Neural cell (in vitro differentiated cells): Measurements from ENCODE around the gene ZNF467. TPM values are rescaled to one million over a fixed set of nuclear protein-coding genes. Genes with fewer than 3 reads are reported as not detected.
A peak's percentile ranks its signal among the peaks of the same experiment; 100 is the strongest.

Experiments used
- H2AFZ ChIP-seq: fragments of 200-600, 300-800 bp; sonication (generic), shearing (Covaris generic); 2 replicates; pipeline ENCODE4 v1.6.0; 2014; ENCODE audit warnings: low read depth, mild to moderate bottlenecking, antibody characterized with exemption, low read length, moderate library complexity
- H3F3A ChIP-seq: fragments of 200-600 bp; shearing (Covaris generic); 2 replicates; pipeline ENCODE4 v1.6.1; 2016; ENCODE audit warnings: mild to moderate bottlenecking, moderate library complexity, mixed read lengths, antibody characterized with exemption, low read length; ENCODE audit not compliant: insufficient read depth, poor library complexity, severe bottlenecking
- H3K27ac ChIP-seq: fragments of 200-600, 300-800 bp; sonication (generic), shearing (Covaris generic); 2 replicates; pipeline ENCODE4 v1.5.1; 2014; ENCODE audit warnings: mild to moderate bottlenecking, low read length, moderate library complexity
- H3K27me3 ChIP-seq: fragments of 300-800, 200-600 bp; sonication (generic), shearing (Covaris generic); 2 replicates; pipeline ENCODE4 v1.6.0; 2014; ENCODE audit warnings: mild to moderate bottlenecking, low read depth, low read length, moderate library complexity; ENCODE audit not compliant: insufficient read depth
- H3K36me3 ChIP-seq: fragments of 300-800, 200-600 bp; sonication (generic), shearing (Covaris generic); 2 replicates; pipeline ENCODE4 v1.5.1; 2014; ENCODE audit warnings: mild to moderate bottlenecking, antibody characterized with exemption, low read length, moderate library complexity; ENCODE audit not compliant: insufficient read depth
- H3K4me2 ChIP-seq: fragments of 300-800, 200-600 bp; sonication (generic), shearing (Covaris generic); 2 replicates; pipeline ENCODE4 v1.6.0; 2014; ENCODE audit warnings: mild to moderate bottlenecking, low read length
- H3K4me3 ChIP-seq: fragments of 300-800, 200-600 bp; sonication (generic), shearing (Covaris generic); 2 replicates; pipeline ENCODE4 v1.5.1; 2014; ENCODE audit warnings: mild to moderate bottlenecking, low read length, moderate library complexity
- H3K79me2 ChIP-seq: fragments of 200-600 bp; shearing (Covaris generic); replicated peaks from 2 replicates; pipeline ENCODE4 v1.6.0; 2014; ENCODE audit warnings: mild to moderate bottlenecking, low read length, moderate library complexity; ENCODE audit not compliant: insufficient read depth
- H3K9ac ChIP-seq: fragments of 300-800, 200-600 bp; sonication (generic), shearing (Covaris generic); 2 replicates; pipeline ENCODE4 v1.6.1; 2016; ENCODE audit warnings: mild to moderate bottlenecking, low read length, mixed read lengths
- H3K9me2 ChIP-seq: fragments of 200-600 bp; shearing (Covaris generic); 2 replicates; pipeline ENCODE4 v1.6.1; 2016; ENCODE audit warnings: mild to moderate bottlenecking, low read length, mixed read lengths; ENCODE audit not compliant: insufficient read depth
- H3K9me3 ChIP-seq: fragments of 200-600, 300-800 bp; sonication (generic), shearing (Covaris generic); 2 replicates; pipeline ENCODE4 v1.6.1; 2016; ENCODE audit warnings: mild to moderate bottlenecking, mixed run types, low read length, moderate library complexity, mixed read lengths
- H4K20me1 ChIP-seq: fragments of 200-600 bp; shearing (Covaris generic); 2 replicates; pipeline ENCODE4 v1.6.1; 2016; ENCODE audit warnings: mild to moderate bottlenecking, mixed run types; ENCODE audit not compliant: insufficient read depth
- CTCF ChIP-seq: fragments of 450-650 bp; IDR thresholded peaks from 2 replicates; pipeline ENCODE4 v1.5.1; 2014; ENCODE audit warnings: antibody characterized with exemption, mild to moderate bottlenecking, moderate library complexity; ENCODE audit not compliant: poor library complexity, severe bottlenecking
- MXI1 ChIP-seq: fragments of 450-650 bp; conservative IDR thresholded peaks from 2 replicates; pipeline ENCODE4 v1.6.1; 2014; ENCODE audit warnings: antibody characterized with exemption, mild to moderate bottlenecking; ENCODE audit not compliant: poor library complexity, severe bottlenecking
- POLR2AphosphoS5 ChIP-seq: IDR thresholded peaks from 2 replicates; pipeline ENCODE4 v1.6.1; 2012
- RAD21 ChIP-seq: fragments of 450-650 bp; conservative IDR thresholded peaks from 2 replicates; pipeline ENCODE4 v1.6.1; 2014; ENCODE audit warnings: antibody characterized with exemption, mild to moderate bottlenecking, moderate library complexity
- REST ChIP-seq: IDR thresholded peaks from 2 replicates; pipeline ENCODE4 v1.6.1; 2012; ENCODE audit warnings: borderline replicate concordance
- SMC3 ChIP-seq: fragments of 450-650 bp; conservative IDR thresholded peaks from 2 replicates; pipeline ENCODE4 v1.6.1; 2014; ENCODE audit warnings: antibody characterized with exemption, mild to moderate bottlenecking, moderate library complexity; ENCODE audit not compliant: poor library complexity
- polyA minus RNA-seq: library from RNA; depleted of rRNA, polyadenylated mRNA; stranded (reverse); fragments of >200 nt; gene quantifications from 2 replicates; pipeline ENCODE4 v1.2.3, GENCODE V29; 2014
- polyA plus RNA-seq: library from polyadenylated mRNA; depleted of rRNA; stranded (reverse); fragments of >200 nt; gene quantifications from 2 replicates; pipeline ENCODE4 v1.2.3, GENCODE V29; 2014

Gene ZNF467
- polyA plus RNA-seq (11.9 and 12.8 TPM in 2 replicates), polyA minus RNA-seq (12.2 and 14.9 TPM in 2 replicates)

- Histone ChIP-seq H3K9me3 (no peaks in the 10 kb centered on the region), H3K27ac (peak within 1 kb of the TSS; percentile 81), H2AFZ (peak within 1 kb of the TSS; percentile 73), H3F3A (no peaks in the 10 kb centered on the region), H3K9me2 (no peaks in the 10 kb centered on the region), H4K20me1 (no peaks in the 10 kb centered on the region), H3K4me3 (peak within 1 kb of the TSS; percentile 79), H3K27me3 (no peaks in the 10 kb centered on the region), H3K9ac (peak within 1 kb of the TSS; percentile 92), H3K36me3 (no peaks in the 10 kb centered on the region), H3K4me2 (no peak within 1 kb of the TSS), H3K79me2 (no peaks in the 10 kb centered on the region)
- TF ChIP-seq SMC3 = no peak
- no peak for TF ChIP-seq CTCF
- no peak for TF ChIP-seq MXI1
- TF ChIP-seq POLR2AphosphoS5 = no peak
Measured at GRCh38 chr7:149773446-149774236, at the start of gene ZNF467. ZNF467 (minus strand) TSS chr7:149773588; CDS start chr7:149771032, 2,556 bp downstream.

DNA sequence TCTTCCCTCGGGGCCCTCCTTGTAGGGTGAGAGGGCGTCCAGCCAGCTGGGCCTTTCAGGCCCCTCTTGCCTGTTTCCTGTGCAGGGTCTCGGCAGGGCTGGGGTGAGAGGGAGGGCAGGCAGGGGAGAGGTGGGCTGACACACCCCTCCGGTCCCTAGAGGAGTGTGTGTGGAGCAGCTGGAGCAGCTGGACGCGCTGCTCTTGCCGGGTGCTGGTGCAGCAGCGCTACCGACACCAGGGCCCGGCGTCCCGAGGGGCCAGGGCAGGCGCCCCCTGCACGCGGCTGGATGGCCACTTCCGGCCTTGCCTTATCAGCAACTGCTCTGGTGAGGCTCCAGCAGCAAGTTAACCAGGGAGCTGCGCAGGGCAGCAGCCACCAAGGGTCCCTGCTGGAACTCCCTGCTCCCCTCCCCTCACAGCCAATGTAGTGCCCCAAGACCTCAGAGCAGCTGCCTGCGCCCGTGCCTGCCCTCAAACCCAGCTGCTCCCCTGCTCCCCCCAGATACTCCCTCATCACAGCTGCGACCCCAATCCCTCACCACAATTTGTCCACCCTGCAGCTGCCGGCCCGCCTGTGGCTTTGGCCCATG lies 49.1 kb upstream of the ZNF467 start:
- Histone ChIP-seq H2AFZ (no peak overlapping the region), H3K9ac (no peak overlapping the region), H3K27me3 (no peaks in the 10 kb centered on the region), H3K36me3 (no peaks in the 10 kb centered on the region), H3K4me3 (no peak overlapping the region), H3F3A (no peaks in the 10 kb centered on the region), H3K9me3 (no peaks in the 10 kb centered on the region), H3K4me2 (no peak overlapping the region), H3K9me2 (no peaks in the 10 kb centered on the region), H3K79me2 (no peaks in the 10 kb centered on the region), H3K27ac (no peak overlapping the region), H4K20me1 (no peaks in the 10 kb centered on the region)
- TF ChIP-seq RAD21 (no peak), REST (no peak), POLR2AphosphoS5 (no peak)
